CD14-positive monocyte (primary cell): ENCODE measurements around the gene SZRD1. TPM values are rescaled to one million over a fixed set of nuclear protein-coding genes. Genes with fewer than 3 reads are reported as not detected.

Source experiments
- DNase-seq, 3 donors: peaks; one replicate each; pipeline ENCODE4 v3.0.0-alpha.2; 2011 to 2022
- H2AFZ ChIP-seq: 2 replicates; pipeline ENCODE4 v1.6.0; 2012; ENCODE audit warnings: mild to moderate bottlenecking, low read depth, low read length, inconsistent platforms; ENCODE audit not compliant: insufficient read depth, poor library complexity, severe bottlenecking
- H3K27ac ChIP-seq, 2 donors: 1 replicate in 1 of 2; 2 replicates in 1 of 2; pipeline ENCODE4 v1.5.1; 2012 to 2013; ENCODE audit warnings: low read length in 2 of 2, control low read depth in 1 of 2, inconsistent platforms in 1 of 2, low read depth in 1 of 2, mild to moderate bottlenecking in 1 of 2
- H3K27me3 ChIP-seq, 2 donors: one replicate each; pipeline versions ENCODE4 v1.6.0 to v1.6.1; 2011 to 2013; ENCODE audit warnings: low read length in 2 of 2; ENCODE audit not compliant: control insufficient read depth in 2 of 2, insufficient read depth in 2 of 2
- H3K36me3 ChIP-seq, 2 donors: replicated peaks in 1 of 2; 1 replicate in 1 of 2; 2 replicates in 1 of 2; pipeline versions ENCODE4 v1.5.1 to v1.6.1; 2012 to 2013; ENCODE audit warnings: low read length in 2 of 2, control low read depth in 1 of 2, inconsistent platforms in 1 of 2, mild to moderate bottlenecking in 1 of 2; ENCODE audit not compliant: insufficient read depth in 2 of 2, control insufficient read depth in 1 of 2
- H3K4me1 ChIP-seq, 2 donors: 1 replicate in 1 of 2; 2 replicates in 1 of 2; pipeline versions ENCODE4 v1.5.1 to v1.6.1; 2012 to 2013; ENCODE audit warnings: low read length in 2 of 2, control low read depth in 1 of 2, inconsistent platforms in 1 of 2, mild to moderate bottlenecking in 1 of 2, moderate library complexity in 1 of 2; ENCODE audit not compliant: insufficient read depth in 2 of 2, control insufficient read depth in 1 of 2
- H3K4me2 ChIP-seq: replicated peaks from 2 replicates; pipeline ENCODE3; 2012; ENCODE audit warnings: low read length, moderate library complexity, mild to moderate bottlenecking; ENCODE audit not compliant: poor library complexity, severe bottlenecking; ENCODE audit errors: extremely low read depth
- H3K4me3 ChIP-seq, 3 experiments: fragments of 200-600 bp in 1 of 3; sonication (generic) in 1 of 3; replicated peaks in 1 of 3; 1 replicate in 2 of 3; 2 replicates in 1 of 3; pipeline ENCODE4 v1.5.1; 2011 to 2013; ENCODE audit warnings: low read length in 3 of 3, mild to moderate bottlenecking in 3 of 3, control low read depth in 2 of 3, low read depth in 2 of 3, inconsistent platforms in 1 of 3, moderate library complexity in 1 of 3
- H3K79me2 ChIP-seq: 2 replicates; pipeline ENCODE4 v1.6.0; 2012; ENCODE audit warnings: mild to moderate bottlenecking, control low read depth, inconsistent platforms, low read length, moderate library complexity; ENCODE audit not compliant: insufficient read depth
- H3K9ac ChIP-seq: 2 replicates; pipeline ENCODE4 v1.6.0; 2017; ENCODE audit warnings: low read length, mild to moderate bottlenecking; ENCODE audit not compliant: insufficient read depth, poor library complexity, severe bottlenecking
- H3K9me3 ChIP-seq, 2 donors: replicated peaks in 1 of 2; 1 replicate in 1 of 2; 2 replicates in 1 of 2; pipeline versions ENCODE4 v1.5.1 to v1.6.1; 2012 to 2013; ENCODE audit warnings: low read length in 2 of 2, control low read depth in 1 of 2; ENCODE audit not compliant: control insufficient read depth in 1 of 2, insufficient read depth in 1 of 2
- H4K20me1 ChIP-seq: 2 replicates; pipeline ENCODE4 v1.6.0; 2012; ENCODE audit warnings: mild to moderate bottlenecking, low read length, control low read depth, moderate library complexity; ENCODE audit not compliant: insufficient read depth
- H3K27ac Mint-ChIP-seq, 7 donors: one replicate each; pipeline ENCODE4 v1.8.0; 2020; ENCODE audit warnings: mild to moderate bottlenecking in 7 of 7, mixed read lengths in 7 of 7, moderate library complexity in 6 of 7, inconsistent platforms in 2 of 7
- H3K27me3 Mint-ChIP-seq, 3 donors: one replicate each; pipeline ENCODE4 v1.8.0; 2021 to 2022; ENCODE audit warnings: low read depth in 3 of 3, mild to moderate bottlenecking in 3 of 3, mixed read lengths in 3 of 3, moderate library complexity in 3 of 3, inconsistent platforms in 1 of 3
- H3K36me3 Mint-ChIP-seq, 2 donors: one replicate each; pipeline ENCODE4 v1.8.0; 2020; ENCODE audit warnings: mixed read lengths in 2 of 2, inconsistent platforms in 1 of 2, mild to moderate bottlenecking in 1 of 2
- H3K4me1 Mint-ChIP-seq: one replicate; pipeline ENCODE4 v1.8.0; 2020; ENCODE audit warnings: mild to moderate bottlenecking, mixed read lengths
- H3K4me3 Mint-ChIP-seq, 2 donors: one replicate each; pipeline ENCODE4 v1.8.0; 2020; ENCODE audit warnings: mild to moderate bottlenecking in 2 of 2, mixed read lengths in 2 of 2, moderate library complexity in 1 of 2
- H3K9me3 Mint-ChIP-seq, 7 donors: one replicate each; pipeline ENCODE4 v1.8.0; 2020 to 2022; ENCODE audit warnings: mixed read lengths in 7 of 7, mild to moderate bottlenecking in 6 of 7, moderate library complexity in 6 of 7, inconsistent platforms in 2 of 7
- CTCF ChIP-seq: fragments of 200-600 bp; IDR thresholded peaks from one replicate; pipeline ENCODE4 v1.8.0; 2022; ENCODE audit warnings: antibody characterized with exemption, mild to moderate bottlenecking
- WGBS: methylation state at CpG from one replicate; pipeline ENCODE4 v1.1.5; 2013; ENCODE audit warnings: missing lambda C conversion rate; ENCODE audit not compliant: insufficient coverage; 5-methylcytosine and 5-hydroxymethylcytosine counted together
- intact Hi-C, 2 donors: fragments of 100-400 bp; cut with micrococcal nuclease; formaldehyde crosslinking; loops; one replicate each; pipeline versions ENCODE4 v1.15.0 to v1.15.1; 2023
- polyA plus RNA-seq, 3 donors: library from polyadenylated mRNA; depleted of rRNA in 1 of 3; unstranded in 2 of 3; stranded (reverse) in 1 of 3; fragments of 300-500 nt in 2 of 3; fragments of >200 nt in 1 of 3; fragmentation: Illumina TruSeq in 2 of 3; gene quantifications; 1 replicate in 2 of 3; 2 replicates in 1 of 3; pipeline ENCODE4 v1.2.3, GENCODE V29; 2012 to 2021

Gene SZRD1
- polyA plus RNA-seq, 3 donors, result 46.4 to 50.5 (median 47.2) TPM

- Histone ChIP-seq H3K4me2 (no peak overlapping the region), H3K36me3 (peaks cover 4 to 22% of the 10 kb centered on the region in 2 donors), H3K4me1 (peaks cover 4 to 9% of the 10 kb centered on the region in 2 donors), H3K79me2 (peaks cover 100% of the 10 kb centered on the region), H3K9ac (no peak overlapping the region), H3K27ac (no peak overlapping the region), H4K20me1 (peaks cover 100% of the 10 kb centered on the region), H3K9me3 (no peaks in the 10 kb centered on the region), H2AFZ (no peak overlapping the region), H3K4me3 (no peak overlapping the region), H3K27me3 (no peaks in the 10 kb centered on the region)
- Mint-ChIP-seq H3K4me1 (peaks cover 19% of the 10 kb centered on the region), H3K4me3 (no peak overlapping the region), H3K27me3 (no peaks in the 10 kb centered on the region), H3K9me3 (no peaks in the 10 kb centered on the region), H3K27ac (peak overlapping the region in 1 of 7 donors; percentile 24), H3K36me3 (peaks cover 7 to 21% of the 10 kb centered on the region in 2 donors)
- 90% methylated on average over 2 of the region's 5 CpGs for WGBS
- intact Hi-C loops, result no loop called here
- no peak for TF ChIP-seq CTCF
- DNase-seq, result no peak
These were observed 28.1 kb upstream of the SZRD1 start for GRCh38 chr1:16338961-16339360.

GRCh38 chr1:16340673-16341072, 26.4 kb upstream of the SZRD1 start:
- WGBS, result no CpG with 5 or more reads among the region's 1 CpG
- H3K36me3 Mint-ChIP-seq, result peaks cover 7 to 21% of the 10 kb centered on the region in 2 donors
- intact Hi-C loops, result no loop called here
- no peak for TF ChIP-seq CTCF
- H4K20me1 ChIP-seq, result peaks cover 100% of the 10 kb centered on the region
- H3K27me3 Mint-ChIP-seq, result no peaks in the 10 kb centered on the region
- no peak overlapping the region for H3K27ac ChIP-seq
- DNase-seq, result no peak
- H3K9me3 Mint-ChIP-seq, result peaks cover 0 to under 1% (median 0%) of the 10 kb centered on the region in 7 donors
- peaks cover 4 to 9% of the 10 kb centered on the region in 2 donors for H3K4me1 ChIP-seq
- H3K27me3 ChIP-seq, result no peaks in the 10 kb centered on the region
- H2AFZ ChIP-seq, result no peak overlapping the region
- no peak overlapping the region for H3K27ac Mint-ChIP-seq
- H3K36me3 ChIP-seq, result peaks cover 4 to 22% of the 10 kb centered on the region in 2 donors
- H3K4me3 Mint-ChIP-seq, result no peak overlapping the region
- H3K4me1 Mint-ChIP-seq, result peaks cover 12% of the 10 kb centered on the region
- no peak overlapping the region for H3K9ac ChIP-seq
- H3K79me2 ChIP-seq, result peaks cover 100% of the 10 kb centered on the region
- H3K9me3 ChIP-seq, result no peaks in the 10 kb centered on the region
- no peak overlapping the region for H3K4me2 ChIP-seq
- H3K4me3 ChIP-seq, result no peak overlapping the region
